ENCODE results near the gene MAP3K5. TPM values are rescaled to one million over a fixed set of nuclear protein-coding genes. Genes with fewer than 3 reads are reported as not detected.

MAP3K5 gene
- total and polyA plus RNA-seq, 2 of the 8 experiments (the other 6 are each of a cell fraction or from before 2014, with no cell fraction given), result 0.63 to 2.6 TPM

DNA sequence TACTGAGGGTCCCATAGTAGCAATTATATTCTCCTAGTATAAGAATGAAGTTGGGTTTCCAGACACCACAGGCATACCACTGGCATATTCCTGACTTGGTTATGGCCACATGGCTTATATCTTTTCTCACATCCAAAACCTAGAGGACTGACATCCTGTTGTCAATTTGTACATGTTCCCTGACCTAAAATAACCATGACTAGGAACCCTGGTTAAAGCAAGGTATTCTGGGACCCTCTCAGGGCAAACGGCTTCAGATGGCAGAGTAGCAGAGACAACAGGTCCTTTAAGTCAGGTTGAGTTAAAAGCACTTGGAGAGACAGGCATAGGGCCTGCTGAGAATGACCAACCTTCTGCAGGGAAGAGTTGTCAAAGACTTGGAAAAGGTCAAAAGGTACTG lies 12.6 kb downstream of the MAP3K5 start:
- H3K79me1 ChIP-seq (ENCODE audit: low read depth, low read length), result no peaks in the 10 kb centered on the region
- H4K91ac ChIP-seq (replicated peaks; ENCODE audit: insufficient read length, low read length), result no peak overlapping the region
- no peaks in the 10 kb centered on the region for H3K23me2 ChIP-seq (ENCODE audit: low read depth, low read length)
- H3K27me3 ChIP-seq (replicated peaks in 1 of 4; ENCODE audit: control insufficient read depth in 3 of 4, extremely low read depth in 1 of 4, insufficient read depth in 3 of 4, low read length in 3 of 4), result no peaks in the 10 kb centered on the region
- no peaks in the 10 kb centered on the region; a peak in 1 of 4 replicates for H3K9me3 ChIP-seq (ENCODE audit: insufficient read depth in 2 of 2, low read depth in 1 of 2, low read length in 1 of 2)
- no peak overlapping the region for H3K23ac ChIP-seq (ENCODE audit: insufficient read length)
- H3K36me3 ChIP-seq (ENCODE audit: control insufficient read depth in 2 of 4, insufficient read depth in 4 of 4, low read length in 3 of 4), result no peaks in the 10 kb centered on the region
- no peak overlapping the region for H3K4me3 ChIP-seq (ENCODE audit: extremely low read depth in 1 of 4, insufficient read depth in 2 of 4, low read depth in 3 of 4, low read length in 4 of 4)
- H3K27ac ChIP-seq (ENCODE audit: low read depth, low read length), result no peak overlapping the region
- H3K79me2 ChIP-seq (ENCODE audit: control insufficient read depth in 1 of 2, insufficient read depth in 2 of 2, low read length in 2 of 2), result no peaks in the 10 kb centered on the region
- H3K4ac ChIP-seq (replicated peaks; ENCODE audit: insufficient read length, low read depth, low read length), result no peak overlapping the region
- no peak overlapping the region for H3K9ac ChIP-seq (replicated peaks in 1 of 4; ENCODE audit: extremely low read depth in 1 of 4, low read depth in 3 of 4, low read length in 3 of 4)
- no peak overlapping the region for H4K5ac ChIP-seq (ENCODE audit: insufficient read length, low read depth, low read length)
- no peak overlapping the region for H2BK12ac ChIP-seq (ENCODE audit: low read depth, low read length)
- no peak for DNase-seq (ENCODE audit: low read depth in 1 of 2, low spot score in 2 of 2)
- TF ChIP-seq, protein P1, sequence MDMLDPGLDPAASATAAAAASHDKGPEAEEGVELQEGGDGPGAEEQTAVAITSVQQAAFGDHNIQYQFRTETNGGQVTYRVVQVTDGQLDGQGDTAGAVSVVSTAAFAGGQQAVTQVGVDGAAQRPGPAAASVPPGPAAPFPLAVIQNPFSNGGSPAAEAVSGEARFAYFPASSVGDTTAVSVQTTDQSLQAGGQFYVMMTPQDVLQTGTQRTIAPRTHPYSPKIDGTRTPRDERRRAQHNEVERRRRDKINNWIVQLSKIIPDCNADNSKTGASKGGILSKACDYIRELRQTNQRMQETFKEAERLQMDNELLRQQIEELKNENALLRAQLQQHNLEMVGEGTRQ (IDR thresholded peaks at IDR 0.05; ENCODE audit: low read length), result no peak
- no peak for TF ChIP-seq BACH1 (IDR thresholded peaks at IDR 0.05; ENCODE audit: low read length)
- peaks cover 0 to 4% (median 0%) of the 10 kb centered on the region in 4 experiments; a peak in 1 of 7 replicates for H3K4me1 ChIP-seq (replicated peaks in 1 of 4; ENCODE audit: control insufficient read depth in 3 of 4, insufficient read depth in 4 of 4, low read length in 3 of 4)
- 78% methylated on average over 1 of the region's 1 CpG; no CpG with 5 or more reads in 1 of the 2 experiments for WGBS, 2 experiments (ENCODE audit: extremely low coverage in 1 of 2, insufficient coverage in 1 of 2, insufficient read length in 1 of 2, insufficient replicate concordance in 2 of 2, low coverage in 1 of 2, low lambda C conversion rate in 2 of 2, missing lambda C conversion rate in 1 of 2)
- CTCF ChIA-PET (ENCODE audit: partially characterized antibody), result no interaction called here
- H2AK5ac ChIP-seq (ENCODE audit: low read depth, low read length), result no peak overlapping the region
- no peak for FAIRE-seq
- H2BK5ac ChIP-seq (ENCODE audit: low read depth, low read length), result no peak overlapping the region
- no peak overlapping the region for H3K14ac ChIP-seq (ENCODE audit: insufficient read length)
- no peak overlapping the region for H3K18ac ChIP-seq (ENCODE audit: extremely low read depth, low read length)
- no peaks in the 10 kb centered on the region for H4K20me1 ChIP-seq (replicated peaks in 1 of 2; ENCODE audit: control insufficient read depth in 1 of 2, insufficient read depth in 2 of 2, low read length in 2 of 2)
- H4K8ac ChIP-seq (ENCODE audit: extremely low read depth, insufficient read depth, low read length), result no peak overlapping the region
- no peak overlapping the region for H2BK15ac ChIP-seq (ENCODE audit: low read length)
- POLR2A ChIA-PET (ENCODE audit: partially characterized antibody), result no interaction called here
- no peak overlapping the region for H2AFZ ChIP-seq (ENCODE audit: low read length)
- H2BK20ac ChIP-seq (ENCODE audit: low read length), result no peak overlapping the region
- H2BK120ac ChIP-seq (replicated peaks; ENCODE audit: low read depth, low read length), result no peak overlapping the region
- H3K56ac ChIP-seq (replicated peaks; ENCODE audit: insufficient read length, low read depth, low read length), result no peak overlapping the region
- H3K4me2 ChIP-seq (ENCODE audit: insufficient read depth in 1 of 2, low read depth in 2 of 2, low read length in 2 of 2), result no peak overlapping the region

Data from H1 (cell line).